ENCODE results near the gene DIP2C.
"Not testable (repeated sequence)": the region's sequence is repeated elsewhere in the genome, so short reads cannot be mapped to it uniquely, and the experiment has no call there.

Gene DIP2C

DNA sequence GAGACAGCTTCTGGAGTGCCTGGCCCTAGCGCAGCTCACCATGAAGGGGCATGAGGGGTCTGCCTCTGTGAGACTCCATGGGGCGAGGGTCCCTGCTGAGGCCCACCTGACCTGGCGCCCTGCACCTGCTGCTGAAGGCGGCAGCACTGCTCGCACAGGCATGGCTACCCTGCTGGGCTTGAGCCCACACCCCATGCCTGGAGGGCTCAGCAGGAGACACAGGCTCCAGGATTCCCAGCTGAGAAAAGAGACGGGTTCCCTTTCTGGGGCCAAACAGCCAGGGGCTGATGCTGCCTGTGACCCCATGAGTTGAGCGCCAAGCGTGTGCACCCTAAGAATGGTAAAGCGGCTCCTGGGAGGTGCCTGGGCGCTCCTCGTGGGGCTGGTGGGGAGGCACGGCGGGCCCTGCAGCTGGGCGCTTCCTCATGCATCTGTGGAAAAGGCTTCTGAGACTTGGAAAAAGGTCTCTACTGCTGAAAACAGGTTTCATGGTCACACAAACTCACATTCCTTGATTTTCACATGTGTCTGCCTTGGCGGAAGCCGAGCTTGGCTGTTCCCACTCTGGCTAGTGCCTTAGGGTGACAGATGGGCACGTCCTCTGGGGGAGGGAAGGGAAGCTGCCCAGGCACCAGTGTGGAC lies 320.8 kb downstream of the DIP2C start:
- no peak for DNase-seq

DNA sequence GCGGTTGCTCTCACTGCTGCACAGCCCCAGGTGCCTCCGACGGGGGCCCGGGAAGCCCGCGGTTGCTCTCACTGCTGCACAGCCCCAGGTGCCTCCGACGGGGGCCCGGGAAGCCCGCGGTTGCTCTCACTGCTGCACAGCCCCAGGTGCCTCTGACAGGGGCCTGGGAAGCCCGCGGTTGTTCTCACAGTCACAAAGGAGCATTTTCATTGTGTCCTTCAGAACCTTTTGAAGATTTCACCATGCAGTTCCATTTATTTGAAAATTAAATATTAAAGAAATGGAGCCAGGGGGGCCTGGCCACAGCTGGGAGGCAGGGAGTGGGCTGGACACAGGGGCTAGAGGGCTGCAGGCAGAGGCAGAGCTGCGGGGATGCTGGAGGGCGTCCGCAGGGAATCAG lies 321.4 kb downstream of the DIP2C start:
- DNase-seq: not testable (repeated sequence)

DNA sequence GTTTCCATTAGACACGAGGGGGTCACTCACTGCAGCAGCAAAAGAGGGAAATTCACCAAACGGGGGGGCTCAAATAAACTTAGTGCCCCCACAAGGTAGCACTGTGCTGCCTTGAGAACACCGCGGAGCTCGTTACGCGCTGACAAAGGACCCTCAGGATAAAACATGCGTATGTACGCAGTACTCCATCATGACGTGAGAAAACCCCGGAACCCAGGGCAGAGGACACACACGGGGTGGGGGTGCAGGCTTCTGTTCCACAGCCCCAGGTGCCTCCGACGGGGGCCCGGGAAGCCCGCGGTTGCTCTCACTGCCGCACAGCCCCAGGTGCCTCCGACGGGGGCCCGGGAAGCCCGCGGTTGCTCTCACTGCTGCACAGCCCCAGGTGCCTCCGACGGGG lies 321.8 kb downstream of the DIP2C start:
- no peak for DNase-seq

DNA sequence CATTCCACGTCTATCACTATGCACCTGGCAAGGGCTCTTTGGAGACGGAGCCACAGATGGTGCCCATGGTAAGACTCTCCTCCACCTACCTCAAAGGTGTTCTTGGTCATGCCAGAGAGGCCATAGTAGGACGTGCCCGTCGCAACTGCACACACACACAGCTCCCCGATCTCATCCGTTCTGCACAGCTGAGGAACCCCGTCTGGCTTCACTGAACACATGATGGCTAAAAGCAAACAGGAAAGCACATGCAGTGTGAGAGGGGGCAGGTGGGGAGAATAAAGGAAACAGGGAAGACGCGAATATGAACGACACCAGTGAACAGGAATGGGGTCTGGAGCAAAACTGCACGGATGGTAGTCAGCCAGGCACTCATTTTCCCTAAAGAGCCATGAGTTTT lies 323.3 kb downstream of the DIP2C start:
- DNase-seq: no peak

DNA sequence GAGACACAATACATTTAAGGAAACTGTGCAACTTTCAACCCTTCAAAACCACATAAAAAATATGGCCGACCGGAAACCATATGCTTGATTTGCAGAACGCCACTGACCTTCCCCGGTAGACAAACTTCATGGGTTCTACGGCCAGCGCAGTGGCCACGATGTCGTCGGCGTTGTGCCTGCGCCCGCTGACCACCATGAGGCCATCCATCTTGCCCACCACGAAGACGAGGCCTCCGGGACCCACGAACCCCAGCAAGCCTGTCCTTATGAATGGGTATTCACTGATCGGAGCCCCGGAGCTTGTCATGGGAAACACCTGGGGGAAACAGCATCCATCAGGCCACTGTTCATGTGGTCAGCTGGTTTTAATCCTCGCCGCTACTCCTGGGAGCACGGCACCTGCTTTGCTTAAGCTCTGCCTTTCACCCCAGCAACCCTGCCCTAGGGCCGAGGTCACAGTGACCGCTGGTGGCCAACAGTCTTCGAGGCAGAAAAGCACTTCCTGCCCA lies 325.1 kb downstream of the DIP2C start:
- DNase-seq: no peak

DNA sequence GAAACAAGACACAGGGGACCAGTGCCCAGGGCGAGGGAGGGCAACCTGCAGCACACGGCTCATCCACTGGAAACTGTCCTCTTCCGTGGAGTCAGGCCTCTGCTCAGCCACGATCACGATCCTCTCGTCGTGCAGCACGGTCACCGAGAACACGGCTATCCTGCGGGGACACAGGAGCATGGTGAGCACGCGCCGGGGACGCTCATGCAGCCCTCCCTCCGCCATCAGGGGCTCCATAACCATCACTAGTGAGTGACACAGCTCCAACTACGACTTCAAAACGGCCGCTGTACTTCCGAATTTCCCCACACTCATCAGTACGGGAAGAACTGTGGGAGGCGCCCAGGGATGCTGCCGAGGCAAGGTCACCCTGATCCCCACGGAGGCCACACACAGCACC lies 326.3 kb downstream of the DIP2C start:
- DNase-seq: no peak

DNA sequence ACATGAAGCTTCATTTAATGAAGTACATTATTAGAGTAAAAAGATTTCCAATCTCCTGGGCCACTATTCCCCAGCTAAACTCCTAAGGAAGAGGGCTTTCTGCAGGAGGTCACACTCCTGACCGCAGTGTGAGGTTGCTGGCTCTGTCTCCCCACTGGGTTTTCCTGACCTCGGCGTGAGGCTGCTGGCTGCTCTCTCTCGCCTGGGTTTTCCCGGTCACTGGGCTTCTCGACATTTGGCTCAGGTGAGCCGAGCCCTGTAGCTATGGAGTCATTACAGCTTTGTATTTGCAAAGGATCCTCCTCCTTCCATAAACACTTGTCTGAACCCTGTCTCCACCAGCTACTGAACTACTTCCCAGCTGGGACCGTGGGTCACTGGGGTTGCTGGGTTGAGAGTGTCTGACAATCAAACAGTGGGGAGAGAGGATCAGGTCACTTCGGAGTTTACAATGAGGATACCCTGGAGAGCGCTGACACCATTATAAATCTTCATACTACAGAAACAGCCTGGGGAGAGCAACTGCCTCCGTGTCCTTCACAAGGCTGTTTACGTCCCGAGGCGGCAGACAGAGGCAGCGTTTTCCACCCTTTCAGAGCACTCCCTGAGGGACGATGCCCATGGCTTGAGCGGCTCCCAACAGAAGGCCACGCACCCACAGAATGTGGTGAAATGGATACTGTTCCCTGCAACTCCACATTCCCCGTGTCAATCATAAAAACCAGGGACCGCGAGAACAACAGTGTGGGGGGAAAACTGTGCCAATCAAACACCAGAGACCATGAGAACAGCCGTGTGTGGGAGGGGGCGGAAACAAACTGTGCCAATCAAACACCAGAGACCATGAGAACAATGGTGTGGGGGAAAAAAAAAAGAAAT lies 328.0 kb downstream of the DIP2C start:
- no peak for DNase-seq

DNA sequence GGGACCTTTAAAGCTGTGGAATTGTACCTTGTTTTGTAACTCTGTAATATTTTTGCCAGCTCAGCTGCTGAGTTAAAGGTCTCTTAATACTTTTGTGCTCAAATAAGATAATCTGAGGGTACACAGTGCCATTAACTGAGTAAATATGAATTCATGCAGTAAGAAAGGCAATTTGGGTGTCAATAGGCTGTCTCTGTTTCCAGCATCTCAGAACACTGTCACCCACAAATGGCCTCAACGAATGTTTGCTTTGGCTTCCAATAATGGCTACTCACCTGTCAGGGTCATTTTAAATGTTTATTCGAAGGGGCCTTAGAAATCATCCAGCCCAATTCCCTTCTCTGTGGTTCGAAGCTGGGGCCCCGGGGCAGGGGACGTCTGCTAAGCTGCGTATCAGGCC lies 328.8 kb downstream of the DIP2C start:
- DNase-seq: no peak

DNA sequence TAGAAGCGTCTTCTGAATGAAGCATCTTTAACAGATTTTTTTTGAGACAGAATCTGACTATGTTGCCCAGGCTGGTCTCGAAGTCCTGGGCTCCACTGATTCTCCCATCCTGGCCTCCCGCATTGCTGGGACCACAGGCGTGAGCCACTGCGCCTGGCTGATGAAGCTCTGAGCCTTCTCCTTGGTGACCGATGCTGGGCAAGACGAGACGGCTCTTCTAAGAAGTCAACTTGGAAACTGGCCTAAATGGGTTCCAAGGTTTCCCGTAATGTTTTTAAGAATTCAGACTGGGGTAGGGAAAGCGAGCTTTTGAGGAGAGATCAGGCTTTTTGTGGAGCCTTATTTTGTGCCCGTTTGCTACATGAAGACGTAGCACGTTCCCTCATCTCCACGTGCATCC lies 329.7 kb downstream of the DIP2C start:
- DNase-seq: no peak

DNA sequence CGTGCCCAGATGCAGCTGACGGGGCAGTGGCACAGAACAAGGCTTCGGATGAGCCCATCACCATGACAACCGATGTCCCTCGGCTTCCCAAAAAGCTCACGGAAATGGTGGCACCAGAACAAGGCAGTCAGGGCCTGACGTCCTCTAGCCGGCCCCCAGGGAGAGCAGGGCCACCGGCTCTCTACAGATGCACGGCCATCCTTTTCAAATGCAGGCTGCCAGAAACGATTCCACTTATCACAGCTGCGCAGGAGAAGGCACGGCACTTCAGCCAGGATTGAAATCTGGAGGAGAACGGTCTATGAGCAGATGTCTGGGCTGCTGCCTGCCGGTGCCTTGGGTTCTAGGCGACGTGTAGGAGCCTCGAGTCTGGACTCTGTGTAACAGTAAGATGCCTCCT lies 330.4 kb downstream of the DIP2C start:
- no peak for DNase-seq

DNA sequence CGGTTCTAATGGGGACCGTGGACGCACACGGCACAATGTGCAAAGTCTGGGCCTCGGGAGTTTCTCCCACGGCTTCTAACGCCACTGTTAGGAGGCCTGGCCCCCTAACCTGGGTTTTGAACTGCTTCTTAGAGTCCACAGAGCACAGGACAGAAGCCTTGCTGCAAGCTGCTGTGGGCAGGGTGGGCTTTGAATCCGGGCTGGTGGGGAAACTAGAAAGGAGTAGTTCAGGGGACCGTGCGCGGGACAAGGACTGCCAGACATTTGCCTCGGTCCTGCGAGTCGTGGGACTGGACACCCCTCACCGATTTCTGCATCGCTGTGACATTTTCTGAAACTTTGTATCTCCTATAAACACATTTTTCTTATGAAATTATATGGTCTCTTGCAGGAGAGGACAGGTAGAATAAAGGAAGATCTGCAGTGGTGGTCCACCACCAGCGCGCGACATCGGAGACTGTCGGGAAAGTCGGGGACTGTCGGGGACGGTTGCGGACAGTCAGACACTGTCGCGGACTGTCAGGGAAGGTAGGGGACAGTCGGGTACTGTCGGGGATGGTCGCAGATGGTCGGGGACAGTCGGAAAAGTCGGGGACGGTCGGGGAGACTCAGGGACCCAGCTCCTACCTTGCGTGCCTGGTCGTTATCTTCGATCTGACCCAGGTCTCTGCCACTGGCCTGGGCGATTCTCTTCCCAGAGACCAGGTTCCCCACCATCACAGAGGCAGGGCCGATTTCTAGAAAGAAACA lies 332.1 kb downstream of the DIP2C start:
- DNase-seq: no peak

DNA sequence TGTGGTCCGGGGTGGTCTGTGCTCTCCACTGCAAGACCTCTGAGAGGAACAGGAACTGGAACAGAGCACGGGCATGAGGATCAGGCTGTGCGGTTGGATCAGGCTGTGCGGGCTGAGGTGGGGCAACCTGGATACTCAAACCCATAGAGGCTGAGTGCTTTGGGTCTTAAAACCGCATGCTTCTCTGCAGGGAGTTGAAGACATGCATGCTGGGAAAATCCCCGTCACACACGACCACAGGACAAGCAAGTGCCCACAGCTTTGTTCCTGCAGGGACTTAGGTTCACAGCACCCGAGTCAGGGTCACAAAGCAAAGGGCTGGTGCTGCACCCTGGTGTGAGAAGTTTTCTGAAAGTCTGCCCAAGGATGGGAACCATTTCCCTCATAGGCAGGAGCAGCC lies 333.0 kb downstream of the DIP2C start:
- no peak for DNase-seq

DNA sequence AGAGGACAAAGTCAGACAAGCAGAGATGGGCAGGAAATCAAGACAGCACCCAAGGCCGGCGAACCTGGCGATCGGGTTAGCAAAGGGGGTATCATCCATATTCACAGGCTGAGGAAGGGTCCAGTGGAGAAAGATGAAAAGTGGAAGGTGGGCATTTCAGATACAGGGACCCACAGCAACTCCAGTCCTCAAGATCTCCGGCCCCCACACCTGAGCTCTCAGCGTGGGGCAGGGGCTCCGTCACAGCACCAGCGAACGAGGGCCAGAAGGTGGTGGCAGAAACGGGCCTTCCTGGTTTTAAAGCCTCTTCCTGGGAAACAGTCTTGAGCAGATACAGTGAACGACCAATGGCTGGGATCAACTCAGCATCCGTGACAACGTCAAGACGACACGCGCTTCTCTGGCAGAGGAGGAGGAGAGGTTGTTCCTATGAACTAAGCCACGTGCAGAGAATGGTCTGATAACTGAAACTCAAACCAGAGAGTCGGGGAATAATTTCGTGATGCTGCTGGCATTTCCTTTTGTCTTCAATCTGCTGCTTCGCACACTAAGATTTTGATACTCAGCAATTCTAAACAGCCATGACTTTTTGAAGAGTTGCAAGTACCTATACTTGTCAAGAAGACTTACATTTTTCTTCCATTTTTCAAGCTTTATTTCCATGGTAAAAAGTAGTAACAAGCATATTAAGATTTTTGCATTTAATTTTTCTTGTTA lies 334.4 kb downstream of the DIP2C start:
- no peak for DNase-seq

DNA sequence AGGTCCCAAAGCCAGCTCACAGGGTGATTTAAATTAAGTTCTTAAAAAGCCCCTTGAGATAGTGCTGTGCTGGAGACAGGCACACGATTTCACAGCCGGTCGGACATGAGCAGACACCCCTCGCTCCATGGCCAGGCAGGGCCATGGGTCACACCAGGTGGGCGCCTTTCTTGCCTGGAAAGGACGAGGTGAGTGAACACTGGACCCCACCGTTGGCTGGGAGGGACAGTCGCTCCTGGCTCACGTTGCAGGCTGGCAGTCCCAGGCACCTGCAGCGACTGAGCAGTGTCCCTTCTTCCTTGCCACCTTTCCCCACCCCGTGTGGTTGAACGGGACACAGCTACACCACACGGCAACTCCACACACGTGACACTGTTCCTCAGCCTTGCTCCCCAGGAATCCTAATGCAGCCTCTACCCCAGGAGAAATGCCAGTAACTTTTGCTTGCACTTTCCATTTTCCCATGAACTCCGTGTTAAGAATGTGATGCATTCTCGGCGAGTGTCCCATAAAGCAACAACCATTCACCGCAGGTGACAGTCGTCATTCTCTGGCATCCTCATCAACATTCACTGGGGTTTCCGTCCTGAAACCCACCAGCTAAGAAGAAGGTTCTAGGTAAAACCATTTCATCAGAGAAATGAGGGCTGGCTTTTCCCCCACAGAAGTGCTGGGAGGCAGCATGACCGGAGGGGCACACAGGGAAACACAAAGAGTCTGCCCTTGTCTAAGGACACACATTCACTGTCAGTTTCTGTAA lies 336.8 kb downstream of the DIP2C start:
- DNase-seq: no peak

DNA sequence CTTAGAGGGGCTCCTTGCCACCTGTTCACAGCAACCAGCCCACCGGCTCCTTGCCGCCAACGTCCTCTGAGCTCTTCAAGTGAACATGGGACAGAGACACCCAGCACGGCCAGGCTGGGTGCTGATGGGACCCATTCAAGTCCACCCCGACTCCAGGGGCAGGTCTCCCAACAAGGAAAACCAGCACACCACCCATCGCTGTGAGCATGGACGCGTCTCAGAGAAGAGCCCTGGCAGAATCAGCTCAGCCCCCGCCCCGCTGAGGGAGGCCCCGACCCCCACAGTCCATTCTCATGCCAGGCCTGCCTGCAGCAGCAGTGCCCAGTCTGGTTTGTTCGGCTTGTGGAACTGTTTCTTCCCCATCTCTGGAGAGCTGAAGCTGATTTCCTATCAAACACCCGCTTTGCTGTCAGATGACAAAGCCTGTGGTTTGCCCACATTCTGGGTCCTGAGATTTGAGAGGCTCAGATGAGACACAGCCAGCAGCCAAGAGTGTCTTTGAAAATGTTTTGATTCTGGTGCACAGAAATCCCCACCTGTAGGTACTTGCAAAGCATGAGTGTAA lies 337.6 kb downstream of the DIP2C start:
- DNase-seq: no peak

DNA sequence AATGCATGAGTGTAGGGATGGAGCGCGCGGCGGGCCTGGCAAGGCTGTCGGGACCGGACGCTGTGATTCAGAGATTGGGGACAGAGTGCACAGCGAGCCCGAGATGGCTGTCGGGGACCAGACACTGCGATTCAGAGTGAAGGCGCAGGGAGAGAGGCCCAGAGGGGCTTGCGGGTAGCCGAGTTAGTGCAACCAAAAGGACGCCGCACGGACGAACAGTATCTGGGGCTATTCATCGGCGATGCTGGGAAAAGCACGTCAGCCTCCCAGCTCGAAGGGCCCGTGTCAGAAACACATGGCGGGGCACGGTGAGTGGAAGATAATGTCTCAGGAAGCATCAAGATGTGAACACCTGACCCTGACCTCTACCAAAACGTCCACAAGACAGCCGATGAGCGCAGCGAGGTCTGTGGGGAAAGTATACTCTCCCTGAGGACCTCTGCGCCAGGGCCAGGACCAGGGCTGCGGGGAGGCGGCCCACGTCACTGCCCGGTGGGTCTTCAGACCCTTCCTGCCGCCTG lies 338.4 kb downstream of the DIP2C start:
- DNase-seq: no peak

DNA sequence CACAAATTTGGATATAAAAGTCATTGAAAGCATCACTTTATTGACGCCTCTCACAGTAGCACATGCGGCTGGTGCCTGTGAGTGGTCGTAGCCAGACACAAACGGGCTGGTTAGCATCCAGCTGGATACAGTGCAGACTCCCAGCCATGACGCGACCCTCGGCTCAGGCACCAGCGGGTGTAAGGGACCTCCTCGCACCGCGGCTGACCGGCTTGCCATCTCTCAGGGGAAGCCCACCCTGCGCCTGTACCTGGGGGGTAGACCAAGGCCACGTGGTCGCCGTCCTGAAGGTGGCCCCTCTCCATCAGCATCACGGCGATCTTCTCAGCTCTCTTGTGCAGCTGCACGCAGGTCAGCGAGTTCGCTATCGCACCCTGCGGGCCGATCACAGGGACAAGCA lies 340.4 kb downstream of the DIP2C start:
- DNase-seq: no peak

DNA sequence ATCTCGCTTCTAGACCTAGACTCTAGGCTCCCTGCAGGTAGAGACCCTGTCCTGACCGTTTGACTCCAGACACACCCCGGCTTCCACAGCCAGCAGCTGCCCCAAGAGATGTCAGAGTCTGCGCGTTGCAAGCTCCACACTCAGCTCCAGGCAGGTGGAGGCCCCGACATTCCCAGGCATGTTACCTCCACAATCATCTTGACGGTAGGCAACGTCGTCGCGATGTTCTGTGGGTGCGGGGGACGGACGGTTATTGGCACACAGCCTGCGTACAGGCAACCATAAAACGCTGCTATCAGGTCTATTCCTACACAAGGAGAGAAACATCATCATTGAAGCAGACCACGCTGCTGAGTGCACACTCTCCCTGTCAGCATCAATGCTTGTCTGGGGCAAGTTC lies 341.0 kb downstream of the DIP2C start:
- DNase-seq: no peak

DNA sequence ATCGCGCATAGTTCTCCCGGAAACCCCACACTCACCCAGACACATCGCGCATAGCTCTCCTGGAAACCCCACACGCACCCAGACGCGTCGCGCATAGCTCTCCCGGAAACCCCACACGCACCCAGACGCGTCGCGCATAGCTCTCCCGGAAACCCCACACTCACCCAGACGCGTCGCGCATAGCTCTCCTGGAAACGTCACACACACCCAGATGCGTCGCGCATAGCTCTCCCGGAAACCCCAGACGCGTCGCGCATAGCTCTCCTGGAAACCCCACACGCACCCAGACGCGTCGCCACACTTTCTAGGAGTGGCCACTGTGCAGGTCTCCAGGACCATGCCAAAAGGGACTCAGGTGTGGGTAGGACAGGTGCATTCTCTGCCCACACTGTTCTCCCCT lies 341.7 kb downstream of the DIP2C start:
- not testable (repeated sequence) for DNase-seq

DNA sequence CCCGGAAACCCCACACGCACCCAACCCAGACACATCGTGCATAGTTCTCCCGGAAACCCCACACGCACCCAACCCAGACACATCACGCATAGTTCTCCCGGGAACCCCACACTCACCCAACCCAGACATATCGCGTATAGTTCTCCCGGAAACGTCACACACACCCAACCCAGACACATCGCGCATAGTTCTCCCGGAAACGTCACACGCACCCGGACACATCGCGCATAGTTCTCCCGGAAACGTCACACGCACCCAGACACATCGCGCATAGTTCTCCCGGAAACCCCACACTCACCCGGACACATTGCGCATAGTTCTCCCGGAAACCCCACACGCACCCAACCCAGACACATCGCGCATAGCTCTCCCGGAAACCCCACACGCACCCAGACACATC lies 342.3 kb downstream of the DIP2C start:
- DNase-seq: not testable (repeated sequence)

DNA sequence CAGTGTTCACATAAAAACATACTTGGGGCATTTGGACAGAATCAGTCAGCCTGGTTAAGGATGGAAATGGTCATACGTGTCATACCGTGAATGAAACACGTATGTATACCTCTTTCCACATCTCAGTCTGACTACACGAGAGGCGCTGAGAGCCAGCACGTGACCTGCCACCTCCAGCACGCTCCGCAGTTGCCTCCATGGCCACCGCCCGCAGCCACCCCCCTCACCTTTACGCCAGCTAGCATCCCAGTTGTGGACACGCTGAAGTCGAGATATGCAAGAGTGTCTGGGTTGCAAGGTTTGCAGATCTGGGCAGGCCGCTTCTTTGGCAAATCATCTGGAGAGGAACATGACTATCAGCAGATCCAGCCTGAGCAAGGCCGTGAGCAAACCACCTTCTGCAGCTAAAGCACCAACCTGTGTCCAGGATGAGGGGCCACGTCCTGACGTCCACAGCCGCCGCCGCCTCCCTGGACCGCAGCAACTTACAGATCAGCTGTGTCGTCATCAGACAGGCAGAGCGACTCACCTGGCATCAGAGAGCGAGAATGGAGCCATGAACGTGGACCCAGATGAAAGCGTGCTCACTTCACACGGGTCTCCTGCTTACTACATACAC lies 344.8 kb downstream of the DIP2C start:
- no peak for DNase-seq

All from suppressor macrophage treated with lipopolysaccharide for 4 hours (primary cell).